Lung (tissue), 12 donors: Measurements from ENCODE around the gene CELSR1. TPM values are rescaled to one million over a fixed set of nuclear protein-coding genes. Genes with fewer than 3 reads are reported as not detected.

Source experiments
- ATAC-seq: fragments of 200-7000 bp; cut with Tn5 transposase; one replicate; pipeline ENCODE4 v1.9.1; 2020; ENCODE audit warnings: moderate number of reproducible peaks; ENCODE audit not compliant: insufficient read depth, low FRiP score
- DNase-seq, 3 donors: peaks; one replicate each; pipeline ENCODE4 v3.0.0-alpha.2; 2013 to 2017
- H3K27ac ChIP-seq, 2 donors: one replicate each; pipeline ENCODE4 v1.5.1; 2013; ENCODE audit warnings: mild to moderate bottlenecking in 2 of 2, moderate library complexity in 2 of 2, control low read depth in 1 of 2, inconsistent platforms in 1 of 2, low read depth in 1 of 2, low read length in 1 of 2
- H3K27me3 ChIP-seq, 3 donors: one replicate each; pipeline ENCODE4 v1.5.1; 2013; ENCODE audit warnings: low read length in 2 of 3; ENCODE audit not compliant: control insufficient read depth in 3 of 3, insufficient read depth in 3 of 3
- H3K36me3 ChIP-seq, 4 donors: one replicate each; pipeline ENCODE4 v1.5.1; 2013; ENCODE audit warnings: low read length in 4 of 4, mild to moderate bottlenecking in 1 of 4, moderate library complexity in 1 of 4; ENCODE audit not compliant: control insufficient read depth in 4 of 4, insufficient read depth in 4 of 4
- H3K4me1 ChIP-seq, 5 donors: one replicate each; pipeline ENCODE4 v1.5.1; 2013; ENCODE audit warnings: low read length in 5 of 5, mild to moderate bottlenecking in 2 of 5, moderate library complexity in 1 of 5; ENCODE audit not compliant: control insufficient read depth in 5 of 5, insufficient read depth in 5 of 5
- H3K4me3 ChIP-seq: one replicate; pipeline ENCODE4 v1.5.1; 2013; ENCODE audit warnings: mild to moderate bottlenecking, control low read depth, moderate library complexity
- H3K9ac ChIP-seq, 2 donors: one replicate each; pipeline ENCODE4 v1.5.1; 2013; ENCODE audit warnings: low read length in 2 of 2, control low read depth in 1 of 2; ENCODE audit not compliant: insufficient read depth in 1 of 2
- H3K9me3 ChIP-seq, 4 donors: one replicate each; pipeline ENCODE4 v1.5.1; 2013; ENCODE audit warnings: low read length in 3 of 4, mild to moderate bottlenecking in 1 of 4, moderate library complexity in 1 of 4; ENCODE audit not compliant: control insufficient read depth in 4 of 4, insufficient read depth in 3 of 4
- CTCF ChIP-seq: IDR thresholded peaks from 2 replicates; pipeline ENCODE4 v1.5.1; 2012; ENCODE audit warnings: mild to moderate bottlenecking; ENCODE audit errors: control extremely low read depth, extremely low read depth
- WGBS, 2 donors: extraction: QIAGEN DNeasy Blood & Tissue Kit; methylation state at CpG; one replicate each; pipeline ENCODE4 v1.1.7; 2013; 5-methylcytosine and 5-hydroxymethylcytosine counted together
- polyA plus RNA-seq, 2 donors: library from polyadenylated mRNA; stranded (reverse); fragments of 200-250 nt; gene quantifications; one replicate each; pipeline ENCODE4 v1.2.1, GENCODE V29; 2013
- total RNA-seq, 2 donors: library from RNA; depleted of rRNA in 1 of 2; stranded (reverse); fragments of >200 nt in 1 of 2; gene quantifications; one replicate each; pipeline ENCODE4 v1.2.1, GENCODE V29; 2014 to 2021
- donor health status: control.
- donor health status: control.
- donor health status: Bipolar disorder and iron deficiency.
- donor health status: healthy.
- donor health status: DM: yes; HTN: yes; CAD: no.

Gene CELSR1
- total and polyA plus RNA-seq, 4 donors = 14.0 to 65.9 (median 32.7) TPM

GRCh38 chr22:46542011-46542985 lies 4.9 kb upstream of the CELSR1 start:
- Histone ChIP-seq H3K4me1 (peaks cover 0 to 14% (median 8%) of the 10 kb centered on the region in 5 donors), H3K9ac (no peak overlapping the region), H3K27ac (peak overlapping the region in 1 of 2 donors; percentile 35), H3K9me3 (no peaks in the 10 kb centered on the region), H3K27me3 (peaks cover 0 to 15% (median 11%) of the 10 kb centered on the region in 3 donors), H3K36me3 (no peaks in the 10 kb centered on the region), H3K4me3 (no peak overlapping the region)
- peak; percentile 93 for TF ChIP-seq CTCF
- ATAC-seq (peak; percentile 67), DNase-seq (peak; percentile 58 to 79 (median 73))
- 30 to 43% methylated on average over 26 to 27 of the region's 27 CpGs for WGBS, 2 donors

GRCh38 chr22:46541536-46541935 lies 4.1 kb upstream of the CELSR1 start:
- Histone ChIP-seq H3K9ac (no peak overlapping the region), H3K4me1 (peaks cover 0 to 8% (median 3%) of the 10 kb centered on the region in 5 donors), H3K36me3 (no peaks in the 10 kb centered on the region), H3K27me3 (peaks cover 0 to 15% (median 11%) of the 10 kb centered on the region in 3 donors), H3K27ac (no peak overlapping the region), H3K4me3 (no peak overlapping the region), H3K9me3 (no peaks in the 10 kb centered on the region)
- DNase-seq (peak in 2 of 3 donors; percentile 24 to 40), ATAC-seq (no peak)
- no peak for TF ChIP-seq CTCF
- WGBS, 2 donors = 71 to 83% methylated on average over 7 of the region's 7 CpGs

GRCh38 chr22:46540874-46541273 lies 3.5 kb upstream of the CELSR1 start:
- TF ChIP-seq CTCF = no peak
- Histone ChIP-seq H3K36me3 (no peaks in the 10 kb centered on the region), H3K27me3 (peaks cover 0 to 19% (median 14%) of the 10 kb centered on the region in 3 donors), H3K27ac (peak overlapping the region in 1 of 2 donors; percentile 37), H3K9ac (no peak overlapping the region), H3K4me3 (no peak overlapping the region), H3K9me3 (peaks cover 0 to 2% (median 0%) of the 10 kb centered on the region in 4 donors), H3K4me1 (peaks cover 0 to 8% (median 3%) of the 10 kb centered on the region in 5 donors)
- ATAC-seq = no peak
- WGBS, 2 donors = 95 to 97% methylated on average over 5 of the region's 5 CpGs
- DNase-seq = no peak
